GM18861 (cell line): ENCODE data around the gene HMX2.

Experiments
- ATAC-seq: cut with Tn5 transposase; IDR thresholded peaks from one replicate; pipeline ENCODE4 v1.9.1; 2021; ENCODE audit not compliant: unreplicated experiment

Gene HMX2

DNA sequence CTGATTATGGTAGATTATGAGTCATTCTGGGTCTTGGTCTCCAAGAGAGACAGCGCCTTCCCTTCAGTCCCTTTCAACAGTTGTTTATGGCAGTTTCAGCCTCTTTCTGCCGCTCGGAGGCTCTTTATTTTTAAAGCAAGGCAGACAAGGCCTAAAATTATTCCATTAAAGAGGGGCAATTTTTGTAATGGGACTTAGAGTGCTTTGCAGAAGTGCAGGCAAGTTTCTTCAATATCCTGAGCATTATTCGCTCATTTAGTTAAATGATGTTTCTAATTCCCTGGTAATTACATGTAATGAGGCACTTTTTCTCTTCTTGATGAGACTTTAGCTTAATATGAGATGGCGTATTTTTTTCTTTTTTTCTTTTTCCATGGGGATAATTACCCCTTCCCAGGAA lies 39.8 kb downstream of the HMX2 start:
- no peak for ATAC-seq

DNA sequence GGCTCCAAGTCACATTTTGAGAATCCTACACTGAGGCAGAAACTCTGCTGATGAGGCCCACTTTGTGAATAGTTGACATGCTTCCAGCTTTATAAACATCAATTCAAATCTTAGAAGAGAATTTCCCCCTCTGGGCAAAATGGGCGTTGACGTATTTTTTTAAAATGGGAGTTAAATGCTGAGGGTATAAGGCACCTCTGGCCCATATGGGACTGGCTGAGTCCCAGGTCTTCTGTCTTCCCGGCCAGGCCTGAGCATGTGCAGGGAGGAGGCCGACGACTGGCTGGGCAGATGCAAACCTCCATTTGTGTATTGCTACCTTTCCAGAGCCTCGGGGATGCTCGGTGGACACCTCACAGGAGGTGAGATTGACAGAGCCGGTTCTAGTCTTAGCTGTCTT lies 44.0 kb downstream of the HMX2 start:
- no peak for ATAC-seq

DNA sequence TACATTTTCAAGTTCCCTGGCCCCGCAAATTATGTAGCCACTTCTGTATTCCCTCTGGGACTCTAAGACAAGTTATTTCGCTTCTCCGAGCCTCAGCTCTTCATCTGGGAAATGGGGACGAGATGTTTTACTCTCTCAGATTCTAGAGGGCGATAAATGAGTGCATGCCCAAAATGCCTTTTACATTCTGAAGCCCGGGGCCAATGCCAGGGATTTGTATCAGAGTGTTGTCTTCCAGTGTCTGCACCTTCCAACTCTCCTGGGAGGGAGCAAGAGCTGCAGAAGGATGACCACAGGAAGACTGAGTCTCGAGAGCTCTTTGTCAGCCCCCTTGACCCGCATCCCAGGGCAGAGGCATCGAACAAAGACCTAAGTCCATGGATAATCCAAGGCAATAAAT lies 46.1 kb downstream of the HMX2 start:
- ATAC-seq: no peak
